ENCODE measurements around the gene CD209. TPM values are rescaled to one million over a fixed set of nuclear protein-coding genes. Genes with fewer than 3 reads are reported as not detected.
"Not testable (repeated sequence)": the region's sequence is repeated elsewhere in the genome, so short reads cannot be mapped to it uniquely, and the experiment has no call there.

CD209 gene
- total RNA-seq, 1 experiment from 2014 or later = not detected

DNA sequence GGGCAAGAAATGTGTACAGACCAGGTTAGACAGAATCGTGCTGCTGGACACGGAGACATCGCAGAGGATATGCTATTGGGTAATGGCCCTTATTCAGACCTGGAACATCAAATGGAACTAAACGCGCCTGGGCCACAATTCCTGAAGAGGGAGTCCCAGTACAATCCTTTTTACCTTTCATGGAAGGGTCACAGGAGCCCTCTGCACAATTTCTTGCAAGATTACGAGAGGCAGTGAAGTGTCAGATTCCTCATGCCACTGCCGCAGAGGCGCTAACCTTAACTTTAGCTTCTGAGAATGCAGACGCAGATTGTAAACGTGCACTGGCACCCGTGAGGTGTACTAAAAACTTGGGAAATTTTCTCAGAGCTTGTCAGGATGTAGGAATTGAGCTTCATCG, 33.8 kb upstream of the CD209 start:
- H3K27me3 ChIP-seq (ENCODE audit: control insufficient read depth, insufficient read depth, low read length) = peaks cover 8% of the 10 kb centered on the region
- DNase-seq = no peak
- no peaks in the 10 kb centered on the region for H3K36me3 ChIP-seq (replicated peaks; ENCODE audit: control insufficient read depth, insufficient read depth, low read length)
- H3K4me3 ChIP-seq (ENCODE audit: insufficient read depth, low read depth, low read length) = no peak overlapping the region

DNA sequence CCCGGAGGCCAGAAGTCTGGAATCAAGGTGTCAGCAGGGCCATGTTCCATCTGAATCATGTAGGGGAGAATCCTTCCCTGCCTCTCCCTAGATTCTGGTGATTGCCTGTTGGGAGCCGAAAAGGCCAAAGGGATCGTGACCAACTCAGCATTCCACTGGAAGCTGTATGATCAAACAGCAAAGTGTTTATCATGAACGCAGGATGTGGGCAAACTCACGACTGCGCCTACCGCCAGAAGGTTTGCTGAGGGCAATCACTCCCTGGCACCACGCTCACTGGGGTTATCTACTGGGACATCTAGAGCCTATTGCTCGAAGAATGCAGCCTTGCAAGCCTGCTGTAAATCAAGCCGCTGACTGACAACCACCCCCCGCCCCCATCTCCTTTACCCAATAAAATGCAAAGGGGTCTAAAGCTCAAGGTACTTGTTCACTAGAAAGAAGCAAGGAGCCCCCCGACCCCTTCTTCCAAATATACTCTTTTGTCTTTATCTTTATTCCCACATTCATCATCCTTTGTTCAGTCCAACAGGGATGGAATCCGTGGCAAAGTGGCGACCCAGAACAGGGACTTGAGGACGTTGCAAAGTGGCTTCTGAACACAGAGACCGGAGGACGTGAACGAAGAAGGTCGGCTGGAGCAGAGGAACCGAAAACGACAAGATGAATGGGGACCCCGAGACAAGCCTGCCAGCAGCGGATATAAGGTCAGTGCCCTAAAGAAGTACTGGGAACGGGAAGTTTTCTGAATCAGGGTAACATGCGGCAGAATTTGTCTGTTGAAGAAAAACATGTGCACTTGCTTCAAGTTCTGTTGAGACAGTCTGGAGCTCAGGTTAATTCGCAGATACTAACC, 32.5 kb upstream of the CD209 start:
- no peak for DNase-seq
- peaks cover 8% of the 10 kb centered on the region for H3K27me3 ChIP-seq (ENCODE audit: control insufficient read depth, insufficient read depth, low read length)
- no peaks in the 10 kb centered on the region for H3K36me3 ChIP-seq (replicated peaks; ENCODE audit: control insufficient read depth, insufficient read depth, low read length)
- H3K4me3 ChIP-seq (ENCODE audit: insufficient read depth, low read depth, low read length) = no peak overlapping the region

DNA sequence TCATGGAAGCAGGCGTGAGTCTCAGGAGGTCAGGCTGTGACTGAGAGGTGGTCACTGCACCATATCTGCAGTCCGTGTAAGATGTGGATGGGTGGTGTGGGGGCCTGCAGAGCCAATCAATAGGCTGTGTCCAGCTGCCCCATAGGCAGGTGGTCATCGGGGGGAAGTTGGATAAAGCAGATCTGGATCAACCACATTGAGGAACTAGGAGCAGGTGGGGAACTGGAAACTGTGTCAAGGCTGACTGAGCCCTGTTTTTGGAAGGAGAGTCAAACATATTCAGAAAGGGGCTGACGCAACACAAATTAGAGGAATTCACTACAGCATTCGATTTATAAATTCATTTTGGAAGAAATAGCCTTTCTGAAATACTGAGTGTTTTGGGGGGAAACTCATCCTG, 30.7 kb upstream of the CD209 start:
- no peak overlapping the region for H3K4me3 ChIP-seq (ENCODE audit: insufficient read depth, low read depth, low read length)
- no peaks in the 10 kb centered on the region; the same call in none of the 2 replicates for H3K27me3 ChIP-seq (ENCODE audit: control insufficient read depth, insufficient read depth, low read length)
- DNase-seq = no peak
- no peaks in the 10 kb centered on the region for H3K36me3 ChIP-seq (replicated peaks; ENCODE audit: control insufficient read depth, insufficient read depth, low read length)

DNA sequence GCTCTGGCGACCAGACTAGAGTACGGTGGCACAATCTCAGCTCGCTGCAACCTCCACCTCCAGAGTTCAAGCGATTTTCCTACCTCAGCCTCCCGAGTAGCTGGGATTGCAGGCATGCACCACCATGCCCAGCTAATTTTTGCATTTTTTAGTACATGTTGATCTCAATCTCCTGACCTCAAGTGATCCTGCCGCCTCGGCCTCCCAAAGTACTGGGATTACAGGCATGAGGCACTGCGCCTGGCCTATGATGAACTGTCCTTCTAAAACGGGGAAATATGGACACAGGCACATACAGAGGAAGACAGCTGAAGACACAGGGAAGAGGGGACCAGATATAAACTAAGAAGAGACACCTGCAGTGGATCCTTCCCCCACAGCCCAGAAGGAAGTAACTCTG, 28.4 kb upstream of the CD209 start:
- H3K27me3 ChIP-seq (ENCODE audit: control insufficient read depth, insufficient read depth, low read length) = no peaks in the 10 kb centered on the region; the same call in none of the 2 replicates
- no peak overlapping the region for H3K4me3 ChIP-seq (ENCODE audit: insufficient read depth, low read depth, low read length)
- DNase-seq = no peak
- H3K36me3 ChIP-seq (replicated peaks; ENCODE audit: control insufficient read depth, insufficient read depth, low read length) = no peaks in the 10 kb centered on the region

DNA sequence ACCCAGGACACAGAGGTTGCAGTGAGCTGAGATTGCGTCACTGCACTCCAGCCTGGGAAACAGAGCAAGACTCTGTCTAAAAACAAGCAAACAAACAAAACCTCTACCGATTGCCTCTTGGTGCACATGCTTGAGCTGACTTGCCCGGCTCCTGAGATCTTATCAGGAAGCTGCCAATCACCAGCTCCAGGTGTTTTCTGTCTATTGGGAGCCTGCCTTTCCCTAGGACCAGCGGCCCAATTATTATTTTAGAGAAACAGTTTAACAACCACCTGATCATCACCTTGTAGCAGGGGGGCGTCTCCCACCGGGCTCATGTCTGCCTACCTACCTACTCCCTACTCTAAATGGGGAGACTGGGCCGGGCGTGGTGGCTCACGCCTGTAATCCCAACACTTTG, 26.5 kb upstream of the CD209 start:
- no peaks in the 10 kb centered on the region; the same call in 1 of the 2 replicates for H3K27me3 ChIP-seq (ENCODE audit: control insufficient read depth, insufficient read depth, low read length)

DNA sequence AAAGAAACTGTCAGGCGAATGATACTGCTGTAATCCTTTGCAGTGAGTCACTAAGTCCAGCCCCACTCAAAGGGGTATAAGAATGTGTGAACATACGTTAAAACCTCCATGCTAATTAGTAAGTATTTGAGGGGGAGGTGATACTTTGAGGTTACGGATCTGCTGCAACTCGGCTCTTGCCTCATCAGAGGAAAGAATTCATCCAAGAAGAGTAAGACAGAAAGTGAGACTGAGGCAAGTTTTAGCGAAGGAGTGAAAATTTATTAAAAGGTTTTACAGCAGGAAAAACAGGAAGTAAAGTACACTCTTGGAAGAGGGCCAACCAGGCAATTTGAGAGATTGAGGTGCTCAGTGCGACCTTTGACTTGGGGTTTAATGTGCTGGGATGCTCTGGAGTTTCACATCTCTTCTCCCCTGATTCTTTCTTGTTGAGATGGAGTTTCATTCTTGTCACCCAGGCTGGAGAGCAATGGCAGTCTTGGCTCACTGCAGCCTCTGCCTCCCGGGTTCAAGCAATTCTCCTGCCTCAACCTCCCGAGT, 25.5 kb upstream of the CD209 start:
- no peaks in the 10 kb centered on the region for H3K36me3 ChIP-seq (replicated peaks; ENCODE audit: control insufficient read depth, insufficient read depth, low read length)
- no peak for DNase-seq
- H3K27me3 ChIP-seq (ENCODE audit: control insufficient read depth, insufficient read depth, low read length) = no peaks in the 10 kb centered on the region; the same call in 1 of the 2 replicates
- H3K4me3 ChIP-seq (ENCODE audit: insufficient read depth, low read depth, low read length) = no peak overlapping the region

More for the DNA sequence above, 26.5 kb upstream of the CD209 start:
- DNase-seq = no peak
- Histone ChIP-seq H3K4me3 (ENCODE audit: insufficient read depth, low read depth, low read length) (no peak overlapping the region), H3K36me3 (replicated peaks; ENCODE audit: control insufficient read depth, insufficient read depth, low read length) (no peaks in the 10 kb centered on the region)

DNA sequence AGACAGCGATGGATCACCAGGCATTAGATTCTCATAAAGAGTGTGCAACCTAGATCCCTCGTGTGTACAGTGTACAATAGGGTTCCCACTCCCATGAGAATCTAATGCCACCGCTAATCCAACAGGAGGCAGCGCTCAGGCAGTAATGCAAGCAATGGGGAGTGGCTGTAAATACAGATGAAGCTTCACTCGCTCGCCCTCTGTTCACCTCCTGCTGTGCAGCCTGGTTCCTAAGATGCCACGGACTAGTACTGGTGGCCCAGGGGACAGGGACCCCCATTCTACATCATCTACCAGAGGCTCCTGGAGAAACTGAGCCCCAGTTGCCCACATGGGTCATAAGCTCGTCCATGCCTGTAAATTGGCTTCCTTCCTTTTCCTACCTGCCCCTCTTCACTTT, 23.7 kb upstream of the CD209 start:
- no peak overlapping the region for H3K4me3 ChIP-seq (ENCODE audit: insufficient read depth, low read depth, low read length)
- DNase-seq = no peak
- no peaks in the 10 kb centered on the region for H3K36me3 ChIP-seq (replicated peaks; ENCODE audit: control insufficient read depth, insufficient read depth, low read length)
- H3K27me3 ChIP-seq (ENCODE audit: control insufficient read depth, insufficient read depth, low read length) = no peaks in the 10 kb centered on the region; the same call in 1 of the 2 replicates

DNA sequence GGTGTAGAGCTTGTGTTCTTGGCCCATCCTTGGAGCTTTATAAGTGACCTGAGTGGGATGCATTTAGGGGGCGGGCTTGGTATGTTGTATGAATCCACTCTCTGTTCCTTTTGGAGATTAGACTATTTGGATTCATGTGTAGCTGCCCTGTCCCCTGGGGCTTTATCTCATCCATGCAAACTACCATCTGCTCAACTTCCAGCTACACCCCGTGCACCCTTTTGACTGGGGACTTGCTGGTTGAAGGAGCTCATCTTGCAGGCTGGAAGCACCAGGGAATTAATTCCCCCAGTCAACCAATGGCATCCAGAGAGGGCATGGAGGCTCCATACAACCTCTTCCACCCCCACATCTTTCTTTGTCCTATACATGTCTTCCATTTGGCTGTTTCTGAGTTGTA, 21.8 kb upstream of the CD209 start:
- no peak overlapping the region for H3K4me3 ChIP-seq (ENCODE audit: insufficient read depth, low read depth, low read length)
- H3K36me3 ChIP-seq (replicated peaks; ENCODE audit: control insufficient read depth, insufficient read depth, low read length) = no peaks in the 10 kb centered on the region
- no peak for DNase-seq
- H3K27me3 ChIP-seq (ENCODE audit: control insufficient read depth, insufficient read depth, low read length) = no peaks in the 10 kb centered on the region; the same call in 1 of the 2 replicates

DNA sequence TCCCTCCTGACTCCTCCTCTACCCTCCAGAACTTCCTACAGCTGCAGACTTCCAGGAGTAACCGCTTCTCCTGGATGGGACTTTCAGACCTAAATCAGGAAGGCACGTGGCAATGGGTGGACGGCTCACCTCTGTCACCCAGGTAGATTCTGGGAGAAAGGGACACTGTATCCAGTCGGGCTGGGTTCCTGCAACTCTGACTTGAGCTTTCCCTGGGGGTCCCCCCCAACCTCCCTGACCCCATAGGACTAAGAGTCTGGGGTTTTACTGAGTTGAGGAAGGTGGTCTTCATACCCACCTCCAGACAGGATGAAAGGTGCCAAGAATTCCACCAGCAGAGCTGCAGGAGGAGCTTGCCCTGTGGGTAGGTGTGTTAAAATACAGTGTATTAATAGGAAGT, 20.2 kb upstream of the CD209 start:
- DNase-seq = no peak
- Histone ChIP-seq H3K36me3 (replicated peaks; ENCODE audit: control insufficient read depth, insufficient read depth, low read length) (no peaks in the 10 kb centered on the region), H3K4me3 (ENCODE audit: insufficient read depth, low read depth, low read length) (no peak overlapping the region), H3K27me3 (ENCODE audit: control insufficient read depth, insufficient read depth, low read length) (no peaks in the 10 kb centered on the region; the same call in 1 of the 2 replicates)

DNA sequence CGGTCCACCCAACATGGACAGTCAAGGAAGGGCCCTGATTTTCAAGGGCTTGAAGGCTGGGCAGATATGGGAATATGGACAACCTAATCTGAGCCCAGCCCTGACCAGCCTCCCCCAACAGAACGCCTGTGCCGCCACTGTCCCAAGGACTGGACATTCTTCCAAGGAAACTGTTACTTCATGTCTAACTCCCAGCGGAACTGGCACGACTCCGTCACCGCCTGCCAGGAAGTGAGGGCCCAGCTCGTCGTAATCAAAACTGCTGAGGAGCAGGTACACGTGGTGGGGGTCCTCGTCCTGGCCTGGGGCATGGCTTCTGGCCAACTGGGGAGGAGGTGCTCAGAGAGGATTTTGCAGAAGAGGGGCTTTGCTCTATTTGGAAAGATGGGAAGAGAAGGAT, 19.2 kb upstream of the CD209 start:
- Histone ChIP-seq H3K4me3 (ENCODE audit: insufficient read depth, low read depth, low read length) (no peak overlapping the region), H3K36me3 (replicated peaks; ENCODE audit: control insufficient read depth, insufficient read depth, low read length) (no peaks in the 10 kb centered on the region), H3K27me3 (ENCODE audit: control insufficient read depth, insufficient read depth, low read length) (no peaks in the 10 kb centered on the region; the same call in 1 of the 2 replicates)
- no peak for DNase-seq

DNA sequence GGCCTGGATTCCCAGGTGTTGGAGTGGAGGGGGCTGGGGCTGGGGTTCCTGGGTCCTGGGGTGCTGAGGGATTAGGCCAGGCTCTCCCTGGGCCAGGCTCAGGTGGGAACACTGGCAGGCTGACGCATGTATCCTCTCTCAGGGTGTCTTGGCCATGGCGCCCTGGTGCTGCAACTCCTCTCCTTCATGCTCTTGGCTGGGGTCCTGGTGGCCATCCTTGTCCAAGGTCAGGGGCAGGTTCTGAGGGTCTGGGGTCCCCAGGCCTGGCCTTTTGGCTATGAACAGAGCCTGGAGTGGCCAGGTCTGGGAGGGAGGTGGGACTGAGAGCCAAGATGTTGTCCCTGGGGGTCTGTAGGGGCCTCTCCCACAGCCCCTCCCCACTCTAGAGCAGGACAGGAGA, 17.7 kb upstream of the CD209 start:
- DNase-seq; H3K4me3 ChIP-seq (ENCODE audit: insufficient read depth, low read depth, low read length); H3K36me3 ChIP-seq (replicated peaks; ENCODE audit: control insufficient read depth, insufficient read depth, low read length); H3K27me3 ChIP-seq (ENCODE audit: control insufficient read depth, insufficient read depth, low read length): not testable (repeated sequence)

DNA sequence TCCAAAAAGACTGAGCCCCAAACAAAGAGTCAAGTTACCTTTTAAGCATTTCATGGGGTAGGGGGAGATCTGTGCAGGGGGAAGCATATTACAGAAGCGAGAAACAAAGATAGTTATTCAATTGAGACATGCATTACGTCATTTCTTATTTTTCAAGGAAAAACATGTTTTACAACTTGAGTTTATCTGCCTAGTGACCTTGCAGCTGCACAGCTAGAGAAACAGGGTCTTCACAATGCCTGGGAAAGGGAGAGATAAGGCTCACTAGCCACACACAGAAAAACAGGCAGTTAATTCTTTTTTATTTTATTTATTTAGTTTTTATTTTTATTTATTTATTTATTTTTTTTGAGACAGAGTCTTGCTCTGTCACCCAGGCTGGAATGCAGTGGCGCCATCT, 16.8 kb upstream of the CD209 start:
- DNase-seq; H3K4me3 ChIP-seq (ENCODE audit: insufficient read depth, low read depth, low read length); H3K36me3 ChIP-seq (replicated peaks; ENCODE audit: control insufficient read depth, insufficient read depth, low read length); H3K27me3 ChIP-seq (ENCODE audit: control insufficient read depth, insufficient read depth, low read length): not testable (repeated sequence)

DNA sequence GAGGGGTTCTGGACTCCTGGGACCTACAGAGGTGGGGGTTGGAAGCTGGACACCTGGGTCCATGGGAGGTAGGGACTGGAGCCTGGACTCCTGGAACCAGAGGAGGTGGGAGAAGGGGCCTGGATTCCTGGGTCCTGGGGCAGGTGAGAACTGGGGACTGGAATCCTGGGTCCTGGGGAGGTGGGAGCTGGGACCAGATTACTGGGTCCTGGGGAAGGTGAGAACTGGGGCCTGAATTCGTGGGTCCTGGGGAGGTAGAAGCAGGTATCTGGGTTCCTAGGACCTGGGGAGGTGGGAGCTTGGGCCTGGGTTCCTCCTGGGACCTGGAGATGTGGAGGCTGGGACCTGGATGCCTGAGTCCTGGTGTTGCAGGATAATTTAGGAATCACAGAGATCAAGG, 16.4 kb upstream of the CD209 start:
- Histone ChIP-seq H3K36me3 (replicated peaks; ENCODE audit: control insufficient read depth, insufficient read depth, low read length) (no peaks in the 10 kb centered on the region), H3K27me3 (ENCODE audit: control insufficient read depth, insufficient read depth, low read length) (no peaks in the 10 kb centered on the region), H3K4me3 (ENCODE audit: insufficient read depth, low read depth, low read length) (no peak overlapping the region)
- DNase-seq = no peak

DNA sequence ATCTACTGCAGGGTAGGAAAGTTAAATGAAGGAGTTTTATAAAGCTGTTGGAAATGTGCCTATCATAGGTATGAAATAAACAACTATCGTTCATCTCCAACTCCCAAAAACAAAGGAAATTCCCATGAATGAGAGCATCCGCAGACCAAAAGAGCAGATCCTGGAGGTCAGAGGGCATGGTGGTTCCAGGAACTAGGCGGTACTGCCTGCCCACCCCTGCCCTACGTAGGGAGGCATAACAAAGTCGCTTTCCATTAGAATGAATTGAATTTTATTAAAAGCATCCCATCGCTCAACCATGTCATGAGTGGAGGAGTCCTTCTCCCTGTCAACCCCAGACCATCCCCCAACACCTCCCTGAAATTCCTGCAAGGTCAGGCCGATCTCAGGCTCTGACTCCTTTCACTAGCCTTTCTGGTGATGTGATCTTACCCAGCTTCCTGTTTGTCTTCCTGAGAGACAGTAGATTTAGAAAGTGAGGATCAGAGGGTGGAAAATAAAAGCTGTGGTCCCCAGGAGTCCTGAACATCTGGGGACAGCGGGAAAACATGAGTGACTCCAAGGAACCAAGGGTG, 15.5 kb upstream of the CD209 start, which contains the start of gene CLEC4M:
TSS of gene CLEC4M (plus strand) at position 525 of the 575 bp plus-strand sequence. CDS start at position 549, 24 bp downstream.
- Histone ChIP-seq H3K27me3 (ENCODE audit: control insufficient read depth, insufficient read depth, low read length) (no peaks in the 10 kb centered on the region), H3K4me3 (ENCODE audit: insufficient read depth, low read depth, low read length) (no peak within 1 kb of the TSS), H3K36me3 (replicated peaks; ENCODE audit: control insufficient read depth, insufficient read depth, low read length) (no peaks in the 10 kb centered on the region)
- DNase-seq = no peak

DNA sequence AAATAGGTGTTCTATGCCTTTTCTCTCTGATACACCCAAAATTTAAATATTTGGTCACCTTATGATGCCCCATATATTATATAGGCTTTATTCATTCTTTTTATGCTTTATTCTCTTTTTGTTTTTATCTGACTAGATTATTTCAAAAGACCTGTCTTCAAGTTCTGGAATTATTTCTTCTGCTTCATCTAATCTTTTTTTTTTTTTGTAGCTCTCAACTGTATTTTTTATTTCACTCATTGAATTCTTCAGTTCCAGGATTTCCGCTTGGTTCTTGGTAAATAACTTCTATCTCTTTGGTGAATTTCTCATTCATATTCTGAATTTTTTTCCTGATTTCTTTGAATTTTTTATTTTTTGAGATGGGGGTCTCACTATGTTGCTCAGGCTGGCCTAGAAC, 11.8 kb upstream of the CD209 start:
- DNase-seq = no peak
- Histone ChIP-seq H3K27me3 (ENCODE audit: control insufficient read depth, insufficient read depth, low read length) (no peaks in the 10 kb centered on the region), H3K36me3 (replicated peaks; ENCODE audit: control insufficient read depth, insufficient read depth, low read length) (no peaks in the 10 kb centered on the region), H3K4me3 (ENCODE audit: insufficient read depth, low read depth, low read length) (no peak overlapping the region)
